ENCODE results near the gene CFAP20DC.

DNA sequence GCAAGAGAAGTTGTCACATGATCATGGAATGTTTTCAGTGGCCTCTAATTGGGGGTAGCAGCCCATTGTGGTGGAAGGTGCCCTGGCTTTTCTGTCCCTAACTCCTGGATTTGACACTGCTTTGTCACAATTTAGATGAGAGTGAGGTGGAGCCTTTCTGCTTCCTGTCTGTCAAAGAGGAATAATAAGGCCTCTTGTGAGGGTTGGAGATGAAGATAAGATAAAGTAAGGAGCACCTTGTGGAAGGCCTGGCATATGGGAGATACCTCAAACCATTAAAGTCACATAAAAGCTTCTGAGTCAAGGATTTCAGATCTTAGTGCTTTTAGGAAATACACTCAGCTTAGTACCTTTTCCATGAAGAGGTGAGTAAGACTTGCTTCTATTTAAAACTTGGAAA lies 210.6 kb downstream of the CFAP20DC start:
- TF ChIP-seq, protein P1, sequence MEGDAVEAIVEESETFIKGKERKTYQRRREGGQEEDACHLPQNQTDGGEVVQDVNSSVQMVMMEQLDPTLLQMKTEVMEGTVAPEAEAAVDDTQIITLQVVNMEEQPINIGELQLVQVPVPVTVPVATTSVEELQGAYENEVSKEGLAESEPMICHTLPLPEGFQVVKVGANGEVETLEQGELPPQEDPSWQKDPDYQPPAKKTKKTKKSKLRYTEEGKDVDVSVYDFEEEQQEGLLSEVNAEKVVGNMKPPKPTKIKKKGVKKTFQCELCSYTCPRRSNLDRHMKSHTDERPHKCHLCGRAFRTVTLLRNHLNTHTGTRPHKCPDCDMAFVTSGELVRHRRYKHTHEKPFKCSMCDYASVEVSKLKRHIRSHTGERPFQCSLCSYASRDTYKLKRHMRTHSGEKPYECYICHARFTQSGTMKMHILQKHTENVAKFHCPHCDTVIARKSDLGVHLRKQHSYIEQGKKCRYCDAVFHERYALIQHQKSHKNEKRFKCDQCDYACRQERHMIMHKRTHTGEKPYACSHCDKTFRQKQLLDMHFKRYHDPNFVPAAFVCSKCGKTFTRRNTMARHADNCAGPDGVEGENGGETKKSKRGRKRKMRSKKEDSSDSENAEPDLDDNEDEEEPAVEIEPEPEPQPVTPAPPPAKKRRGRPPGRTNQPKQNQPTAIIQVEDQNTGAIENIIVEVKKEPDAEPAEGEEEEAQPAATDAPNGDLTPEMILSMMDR (IDR thresholded peaks at IDR 0.05; ENCODE audit: low read length) = no peak
- TF ChIP-seq EZH2 (optimal IDR thresholded peaks at IDR 0.05; ENCODE audit: low read depth, low read length) (no peak), EZH2phosphoT487 (IDR thresholded peaks at IDR 0.05; ENCODE audit: low read length) (no peak)
